HG03378 (cell line): ENCODE results near the gene PEX14.

ENCODE experiments used
- ATAC-seq: cut with Tn5 transposase; IDR thresholded peaks from one replicate; pipeline ENCODE4 v1.9.1; 2021; ENCODE audit warnings: mild to moderate bottlenecking, moderate library complexity; ENCODE audit not compliant: unreplicated experiment

PEX14 gene

DNA sequence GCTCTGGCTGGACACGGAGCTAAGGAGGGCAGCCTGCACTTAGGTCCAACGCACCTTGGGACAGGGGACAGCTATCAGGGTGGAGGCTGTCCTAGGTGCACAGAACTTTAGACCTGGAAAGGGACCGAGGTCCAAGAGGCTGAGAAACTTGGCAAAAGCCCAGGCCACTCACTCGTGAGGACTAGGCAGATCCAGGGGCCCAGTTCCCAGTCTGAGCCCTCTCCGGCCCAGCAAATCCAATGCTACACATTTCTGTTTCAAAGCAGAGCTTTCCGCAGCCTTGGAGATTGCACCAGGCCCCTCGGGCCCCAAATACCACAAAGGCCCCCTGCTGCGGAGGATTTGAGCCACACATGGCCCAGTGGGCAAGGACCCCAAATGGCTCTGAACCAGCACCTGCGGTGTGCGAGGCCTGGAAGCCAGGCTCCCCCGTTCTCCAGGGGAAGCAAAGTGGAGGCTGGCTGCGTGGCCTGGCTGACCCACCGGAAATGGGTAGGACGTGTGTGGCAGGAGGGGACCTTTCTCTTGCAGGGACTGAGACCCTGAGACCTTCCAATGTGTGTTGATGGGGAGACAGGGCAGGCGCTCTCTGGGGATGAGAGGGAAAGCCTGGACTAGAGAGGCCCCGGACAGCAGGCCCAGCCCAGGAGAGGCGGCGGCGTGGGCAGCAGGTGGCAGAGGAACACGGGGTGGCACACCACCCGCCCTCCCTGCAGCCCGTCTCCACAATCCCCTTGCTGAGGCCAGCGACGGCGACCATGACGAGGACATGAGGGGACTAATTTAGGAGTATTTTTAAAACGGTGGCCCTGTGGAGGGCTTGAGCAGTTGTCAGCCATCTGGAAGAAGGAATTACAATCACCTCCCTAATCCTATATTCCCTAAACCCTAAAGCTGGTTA, 203.0 kb downstream of the PEX14 start:
- ATAC-seq, result no peak

DNA sequence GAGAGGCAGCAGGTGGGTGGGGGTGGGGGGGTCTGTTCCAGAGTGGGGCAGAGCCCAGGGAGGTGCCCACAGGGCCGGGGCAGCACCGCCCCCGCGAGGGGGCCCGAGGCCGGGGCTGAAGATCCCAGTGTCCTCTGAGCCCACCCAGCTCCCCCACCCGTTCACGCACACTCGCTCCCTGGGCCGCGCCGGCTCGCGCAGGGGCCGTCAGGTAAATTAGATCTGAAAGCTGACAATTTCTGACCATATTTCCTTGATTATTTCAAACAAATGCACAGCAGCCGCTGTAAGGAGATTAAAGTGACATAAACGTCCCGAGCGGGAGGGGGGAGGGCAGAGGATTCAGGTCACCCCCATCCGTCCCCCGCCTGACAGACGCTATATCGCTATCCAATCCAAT, 203.7 kb downstream of the PEX14 start:
- no peak for ATAC-seq

DNA sequence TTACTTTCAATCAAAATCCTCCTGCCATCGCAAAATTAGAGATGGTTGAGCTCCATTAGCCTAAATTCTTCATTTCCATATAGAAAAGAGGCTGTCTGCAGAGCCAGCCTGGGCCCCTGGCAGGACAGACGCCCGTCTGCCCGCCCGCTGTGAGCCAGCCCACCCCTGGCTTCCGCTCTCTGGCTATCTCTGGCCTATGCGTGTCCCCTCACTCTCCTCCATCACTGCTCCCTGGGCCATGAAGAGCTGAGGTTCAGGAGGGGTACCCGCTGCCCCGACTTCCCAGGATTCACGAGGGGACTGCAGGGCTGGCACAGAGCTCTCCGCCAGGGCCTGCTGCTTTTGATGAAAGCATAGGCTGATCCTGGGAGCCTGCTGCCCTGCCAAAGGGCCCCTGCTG, 204.1 kb downstream of the PEX14 start:
- ATAC-seq, result no peak

DNA sequence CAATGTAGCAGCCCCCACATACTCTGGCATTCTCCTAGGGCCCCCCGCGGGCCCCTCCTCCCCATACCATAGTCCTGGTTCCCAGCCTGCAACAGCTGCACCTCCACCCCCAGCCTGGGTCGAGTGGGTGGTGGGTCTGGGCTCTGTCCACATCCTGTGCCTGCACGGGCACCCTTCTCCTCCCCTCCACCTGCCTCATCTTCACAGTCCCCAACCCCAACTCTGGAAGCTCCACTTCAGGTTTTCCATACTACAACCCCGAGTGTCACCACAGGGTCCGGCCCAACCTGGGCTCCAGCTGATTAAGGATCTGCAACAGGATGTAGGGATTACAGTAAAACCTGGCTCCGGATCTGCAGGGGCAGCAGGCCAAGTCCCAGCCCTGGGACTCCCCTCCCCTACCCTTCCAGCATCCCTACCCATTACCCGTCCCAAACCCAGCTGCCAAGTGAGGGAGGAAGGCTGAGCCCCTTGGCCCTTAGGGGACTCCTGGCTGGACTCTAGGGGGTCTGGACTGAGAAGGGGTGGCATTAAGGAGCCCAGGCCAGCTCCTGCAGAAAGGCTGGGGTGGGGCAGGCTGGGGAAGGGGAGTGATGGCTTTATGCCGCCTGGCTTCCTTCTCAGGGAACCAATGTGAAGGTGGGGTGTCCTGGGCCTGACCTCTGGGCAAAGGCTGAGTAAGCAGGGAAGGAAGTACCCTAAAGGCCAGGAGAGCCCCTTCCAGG, 204.9 kb downstream of the PEX14 start:
- no peak for ATAC-seq
